ENCODE data around the gene PRIM1.
A peak's percentile ranks its signal among the peaks of the same experiment; 100 is the strongest.

Gene PRIM1

GRCh38 chr12:56724972-56725722 is 27.0 kb downstream of the PRIM1 start, which contains the start of gene NACA:
NACA (minus strand) TSS chr12:56725299; CDS start chr12:56724521, 778 bp downstream.
- DNase-seq = peak; percentile 95
- H3K27ac Mint-ChIP-seq = peak within 1 kb of the TSS; percentile 100
- peaks cover 4% of the 10 kb centered on the region for H3K27me3 Mint-ChIP-seq (ENCODE audit: low read depth, poor library complexity)
- H3K4me1 Mint-ChIP-seq = peaks cover 50% of the 10 kb centered on the region
- TF ChIP-seq CTCF (IDR thresholded peaks at IDR 0.05) = no peak
- no peaks in the 10 kb centered on the region for H3K9me3 Mint-ChIP-seq
- peaks cover 49% of the 10 kb centered on the region for H3K36me3 Mint-ChIP-seq (ENCODE audit: low read depth)
- H3K4me3 Mint-ChIP-seq = peak within 1 kb of the TSS; percentile 99

- Mint-ChIP-seq H3K9me3 (no peaks in the 10 kb centered on the region), H3K4me1 (peaks cover 55% of the 10 kb centered on the region), H3K4me3 (peak overlapping the region; percentile 99), H3K36me3 (ENCODE audit: low read depth) (peaks cover 49% of the 10 kb centered on the region), H3K27ac (peak overlapping the region; percentile 100), H3K27me3 (ENCODE audit: low read depth, poor library complexity) (peaks cover 4% of the 10 kb centered on the region)
- no peak for TF ChIP-seq CTCF (IDR thresholded peaks at IDR 0.05)
- no peak for DNase-seq
These were observed 27.5 kb downstream of the PRIM1 start for GRCh38 chr12:56724701-56724971.

- Mint-ChIP-seq H3K9me3 (no peaks in the 10 kb centered on the region), H3K4me3 (peak overlapping the region; percentile 99), H3K36me3 (ENCODE audit: low read depth) (peaks cover 51% of the 10 kb centered on the region), H3K27ac (peak overlapping the region; percentile 100), H3K27me3 (ENCODE audit: low read depth, poor library complexity) (peaks cover 4% of the 10 kb centered on the region), H3K4me1 (peaks cover 60% of the 10 kb centered on the region)
- no peak for DNase-seq
- no peak for TF ChIP-seq CTCF (IDR thresholded peaks at IDR 0.05)
These were observed 28.0 kb downstream of the PRIM1 start for GRCh38 chr12:56723889-56724700.

- Mint-ChIP-seq H3K4me1 (peaks cover 67% of the 10 kb centered on the region), H3K9me3 (no peaks in the 10 kb centered on the region), H3K27me3 (ENCODE audit: low read depth, poor library complexity) (peaks cover 4% of the 10 kb centered on the region), H3K36me3 (ENCODE audit: low read depth) (peaks cover 53% of the 10 kb centered on the region), H3K4me3 (peak overlapping the region; percentile 99), H3K27ac (no peak overlapping the region)
- TF ChIP-seq CTCF (IDR thresholded peaks at IDR 0.05) = no peak
- no peak for DNase-seq
These were observed 28.8 kb downstream of the PRIM1 start for GRCh38 chr12:56723352-56723751.

GRCh38 chr12:56722832-56723231 is 29.3 kb downstream of the PRIM1 start:
- no peak for TF ChIP-seq CTCF (IDR thresholded peaks at IDR 0.05)
- DNase-seq = no peak
- Mint-ChIP-seq H3K36me3 (ENCODE audit: low read depth) (peaks cover 49% of the 10 kb centered on the region), H3K4me3 (peak overlapping the region; percentile 99), H3K9me3 (no peaks in the 10 kb centered on the region), H3K27ac (peak overlapping the region; percentile 52), H3K4me1 (peaks cover 67% of the 10 kb centered on the region), H3K27me3 (ENCODE audit: low read depth, poor library complexity) (peaks cover 4% of the 10 kb centered on the region)
